GM19438 (cell line): ENCODE measurements around the gene EGLN3.
"Not testable (repeated sequence)": the region's sequence is repeated elsewhere in the genome, so short reads cannot be mapped to it uniquely, and the experiment has no call there.

ENCODE experiments used
- ATAC-seq: cut with Tn5 transposase; IDR thresholded peaks from one replicate; pipeline ENCODE4 v1.9.1; 2021; ENCODE audit warnings: low read depth; ENCODE audit not compliant: unreplicated experiment

Gene EGLN3

GRCh38 chr14:33950320-33951182 is at the start of gene EGLN3:
EGLN3 (minus strand) TSS chr14:33951074; CDS start chr14:33950752, 322 bp downstream.
- peak; percentile 86 for ATAC-seq

DNA sequence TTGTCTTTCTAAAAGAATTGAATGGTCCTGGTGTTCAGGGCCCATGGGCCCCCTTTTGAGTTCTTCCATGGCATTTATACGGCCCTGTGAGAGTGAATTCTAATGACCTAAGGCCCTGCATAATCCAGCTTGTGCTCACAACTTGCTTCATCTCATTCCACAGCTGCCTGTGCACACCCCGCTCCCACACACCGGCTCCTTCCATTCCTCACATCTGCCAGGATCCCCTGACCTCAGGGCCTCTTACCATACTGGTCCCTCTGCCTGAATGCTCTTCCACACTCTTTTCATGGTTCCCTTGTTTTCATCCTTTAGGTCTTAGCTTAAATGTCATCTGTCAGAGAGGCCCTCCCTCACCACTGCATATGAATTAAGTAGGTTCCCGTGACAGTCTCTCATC is 49.5 kb upstream of the EGLN3 start:
- no peak for ATAC-seq

DNA sequence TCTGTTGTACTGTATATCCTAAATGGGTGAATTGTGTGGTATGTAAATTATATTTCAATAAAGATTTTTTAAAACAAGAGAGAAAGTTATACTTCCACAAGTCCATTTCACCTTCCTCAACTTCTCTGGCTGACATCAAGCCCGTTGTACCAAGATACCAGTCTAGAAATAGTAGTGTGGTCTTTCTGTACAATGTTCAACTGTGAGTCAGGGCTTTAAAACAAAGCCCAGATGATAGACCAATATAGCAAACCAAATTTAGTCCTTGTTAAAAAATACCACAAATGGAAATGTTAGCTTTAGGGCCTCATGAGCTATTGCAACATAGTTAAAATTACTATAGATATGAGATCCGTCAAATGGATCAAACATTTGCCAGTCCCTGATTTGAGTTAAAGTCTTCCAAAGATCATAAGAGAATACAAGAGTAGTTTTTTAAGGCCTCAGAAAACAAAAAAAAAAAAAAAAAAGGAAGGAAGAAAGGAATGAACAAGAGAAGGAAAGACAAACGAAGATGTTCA is 49.0 kb upstream of the EGLN3 start:
- ATAC-seq = no peak

- no peak for ATAC-seq
These were observed 46.7 kb upstream of the EGLN3 start for GRCh38 chr14:33997611-33998010.

DNA sequence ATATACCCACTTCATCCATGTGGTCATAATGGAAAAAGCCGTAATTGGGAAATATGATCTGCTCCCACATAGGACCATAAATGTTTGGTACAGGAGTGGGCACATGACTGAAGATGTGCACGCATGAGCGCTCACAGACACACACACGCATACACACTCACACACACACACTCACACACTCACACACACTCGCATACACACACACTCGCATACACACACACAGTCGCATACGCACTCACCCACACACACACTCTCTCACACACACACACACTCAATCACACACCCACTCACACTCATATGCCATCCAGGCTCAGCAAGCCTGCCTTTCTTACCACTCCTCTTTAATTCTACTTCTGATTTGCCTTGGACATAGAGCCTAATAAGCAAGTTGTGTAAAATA is 45.6 kb upstream of the EGLN3 start:
- no peak for ATAC-seq

- no peak for ATAC-seq
These were observed 42.4 kb upstream of the EGLN3 start for GRCh38 chr14:33993246-33993645.

GRCh38 chr14:33992274-33993007 is 41.6 kb upstream of the EGLN3 start:
- ATAC-seq = no peak

GRCh38 chr14:33990790-33991189 is 39.9 kb upstream of the EGLN3 start:
- no peak for ATAC-seq

DNA sequence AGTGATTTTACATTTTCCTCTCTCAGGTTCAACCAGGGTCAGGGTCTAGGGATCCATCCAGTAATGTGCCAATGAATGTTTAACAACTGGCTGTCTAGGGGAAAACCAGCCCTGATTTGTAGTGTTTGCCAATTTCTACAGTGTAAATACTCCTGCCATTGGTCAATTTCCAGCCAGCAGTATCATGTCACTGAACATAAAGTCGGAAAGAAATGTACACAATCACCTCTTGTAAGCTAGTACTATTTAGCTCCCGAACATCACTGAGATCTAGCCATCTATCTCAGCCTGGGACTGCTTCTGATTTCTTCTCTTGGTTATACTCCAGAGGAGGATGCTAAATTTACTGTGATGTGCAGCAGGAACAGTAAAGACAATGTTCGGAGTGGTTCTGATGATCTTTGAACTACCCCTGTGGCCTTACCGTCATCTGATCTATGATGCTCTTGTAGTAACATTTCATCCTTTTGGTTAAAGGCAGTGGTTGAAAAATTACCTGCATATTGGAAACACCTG is 36.7 kb upstream of the EGLN3 start:
- no peak for ATAC-seq

GRCh38 chr14:33986804-33987203 is 35.9 kb upstream of the EGLN3 start:
- ATAC-seq = no peak

GRCh38 chr14:33985242-33985641 is 34.4 kb upstream of the EGLN3 start:
- no peak for ATAC-seq

DNA sequence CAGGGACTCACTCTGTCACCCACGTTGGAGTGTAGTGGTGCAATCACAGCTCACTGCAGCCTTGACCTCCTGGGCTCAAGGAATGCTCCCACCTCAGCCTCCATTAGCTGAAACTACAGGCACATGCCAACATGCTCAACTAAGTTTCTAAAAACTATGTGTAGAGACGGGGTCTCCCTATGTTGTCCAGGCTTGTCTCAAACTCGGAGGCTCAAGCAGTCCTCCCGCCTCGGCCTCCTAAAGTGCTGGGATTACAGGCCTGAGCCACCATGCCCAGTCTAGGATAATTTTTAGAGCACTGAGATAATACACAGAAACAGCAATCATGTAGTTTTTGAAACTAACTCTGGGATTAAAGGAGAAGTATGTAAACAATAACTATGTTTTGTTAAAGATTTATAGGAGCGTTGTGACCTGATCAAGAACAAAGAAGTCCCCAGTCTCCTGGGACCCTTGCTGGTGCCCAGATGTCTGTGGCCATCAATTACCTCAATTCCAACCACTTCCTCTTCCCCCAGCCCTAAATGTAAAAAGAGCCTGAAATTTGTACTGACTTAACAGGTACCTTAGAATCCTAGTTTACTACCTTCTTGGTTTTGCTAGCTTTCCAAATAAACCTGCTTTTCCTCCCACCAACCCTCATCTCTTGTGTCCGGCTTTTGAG is 28.9 kb upstream of the EGLN3 start:
- peak; percentile 92 for ATAC-seq

DNA sequence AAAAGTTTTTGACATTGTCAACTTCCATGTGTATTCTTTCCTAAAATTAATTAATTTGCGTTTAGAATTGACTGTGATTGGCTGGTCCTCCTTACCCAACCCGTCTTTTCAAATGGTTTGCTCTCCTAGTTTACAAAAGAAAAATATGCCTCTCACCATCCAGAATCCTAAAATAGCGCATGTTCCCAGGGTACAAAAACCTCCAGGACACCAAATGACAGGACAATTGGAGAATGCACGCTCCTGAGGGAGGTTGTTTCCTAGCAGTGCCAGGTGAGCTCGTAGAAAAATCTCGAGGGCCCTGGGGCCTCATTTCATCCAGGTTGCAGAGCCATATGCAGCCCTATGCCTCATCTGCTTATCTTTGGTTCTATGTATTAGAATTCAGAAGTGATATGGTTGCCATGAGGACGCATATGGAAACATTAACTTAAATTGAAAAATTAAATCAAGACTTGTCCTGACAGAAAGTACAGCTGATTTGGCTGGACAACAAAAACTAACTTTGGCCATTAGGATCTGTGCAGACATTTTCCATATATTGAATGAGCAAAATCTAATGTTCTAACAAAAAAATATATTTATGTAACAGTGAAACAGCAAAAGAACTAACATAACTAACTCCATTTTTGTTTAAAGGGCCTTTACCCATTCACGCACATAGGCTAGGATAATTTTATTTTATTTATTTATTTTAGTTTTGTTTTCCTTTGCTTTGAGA is 28.2 kb upstream of the EGLN3 start:
- ATAC-seq = no peak

GRCh38 chr14:33972583-33973081 is 21.8 kb upstream of the EGLN3 start:
- ATAC-seq = peak; percentile 95

DNA sequence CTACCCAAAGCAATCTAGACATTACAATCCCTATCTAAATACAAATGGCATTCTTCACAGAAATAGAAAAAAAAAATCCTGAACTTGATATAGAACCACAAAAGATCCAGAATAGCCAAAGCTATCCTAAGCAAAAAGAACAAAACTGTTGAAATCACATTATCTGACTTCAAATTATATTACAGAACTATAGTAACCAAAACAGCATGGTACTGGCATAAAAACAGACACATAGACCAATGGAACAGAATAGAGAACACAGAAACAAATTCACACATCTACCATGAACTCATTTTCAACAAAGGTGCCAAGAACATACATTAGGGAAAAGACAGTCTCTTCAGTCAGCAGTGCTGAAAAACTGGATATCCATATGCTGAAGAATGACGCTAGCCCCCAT is 19.0 kb upstream of the EGLN3 start:
- ATAC-seq = not testable (repeated sequence)

- no peak for ATAC-seq
These were observed 17.8 kb upstream of the EGLN3 start for GRCh38 chr14:33968722-33969121.

DNA sequence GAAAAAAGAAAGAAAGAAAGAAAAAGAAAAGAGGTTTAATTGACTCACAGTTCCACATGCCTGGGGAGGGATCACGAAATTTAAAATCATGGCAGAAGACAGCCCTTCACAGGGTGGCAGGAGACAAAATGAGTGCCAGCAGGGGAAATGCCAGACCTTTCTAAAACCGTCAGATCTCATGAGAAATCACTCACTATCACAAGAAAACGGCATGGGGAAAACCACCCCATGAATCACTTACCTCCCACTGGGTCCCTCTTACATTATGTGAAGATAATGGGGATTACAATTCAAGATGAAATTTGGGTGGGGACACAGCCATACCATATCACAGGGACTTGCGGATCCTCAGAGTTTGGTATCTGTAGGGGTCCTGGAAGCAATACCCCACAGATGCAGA is 16.3 kb upstream of the EGLN3 start:
- ATAC-seq = no peak

- no peak for ATAC-seq
These were observed 15.4 kb upstream of the EGLN3 start for GRCh38 chr14:33966276-33966675.

DNA sequence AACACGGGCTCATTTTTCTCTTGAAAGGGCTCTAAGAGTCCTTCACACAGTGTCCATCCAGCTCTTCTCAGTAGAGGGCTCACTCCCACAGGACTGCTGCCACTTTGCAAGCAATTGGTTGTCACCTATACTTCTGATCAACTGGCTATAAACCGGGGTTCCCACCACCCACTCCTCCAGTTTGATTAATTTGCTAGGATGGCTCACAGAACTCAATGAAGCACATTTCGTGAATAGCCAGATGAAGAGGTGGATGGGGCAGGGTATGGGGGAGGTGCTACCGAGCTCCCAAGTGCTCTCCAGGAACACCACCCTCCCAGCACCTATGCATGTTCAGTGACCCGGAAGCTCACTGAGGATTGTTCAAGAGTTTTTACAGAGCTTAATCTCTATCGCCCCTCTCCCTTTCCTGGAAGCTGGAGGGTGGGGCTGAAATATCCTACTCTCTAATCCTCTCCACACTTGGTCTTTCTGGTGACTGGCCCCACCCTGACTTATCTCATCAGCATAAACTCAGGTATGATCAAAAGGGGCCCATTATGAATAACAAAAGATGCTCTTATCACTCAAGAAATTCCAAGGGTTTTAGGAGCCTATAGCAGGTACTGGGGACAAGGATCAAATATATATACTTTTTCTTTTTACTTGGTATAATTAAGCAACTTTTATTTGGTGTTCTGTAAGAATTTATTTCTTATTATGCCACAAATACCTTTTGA is 13.9 kb upstream of the EGLN3 start:
- ATAC-seq = no peak
